ENCODE results near the gene IFT22.

DNA sequence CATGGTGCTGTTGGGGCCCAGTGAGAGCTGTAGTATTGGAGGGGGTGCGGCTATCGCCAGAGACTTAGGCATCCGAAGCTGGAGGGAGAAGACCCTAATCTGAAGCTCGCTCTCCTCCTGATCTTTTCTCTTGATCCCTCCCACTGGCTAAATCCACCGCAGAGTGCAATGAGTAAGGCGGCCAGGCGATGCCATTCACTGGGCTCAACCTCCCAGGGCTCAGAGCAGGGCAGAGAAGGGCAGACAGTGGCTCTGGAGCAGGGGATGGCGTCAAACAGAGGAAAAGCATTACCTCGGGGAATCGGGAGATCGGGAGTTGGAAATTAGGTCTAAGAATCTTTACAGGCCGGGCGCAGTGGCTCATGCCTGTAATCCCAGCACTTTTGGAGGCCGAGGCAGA lies 18.8 kb upstream of the IFT22 start:
- TF ChIP-seq, protein P1, sequence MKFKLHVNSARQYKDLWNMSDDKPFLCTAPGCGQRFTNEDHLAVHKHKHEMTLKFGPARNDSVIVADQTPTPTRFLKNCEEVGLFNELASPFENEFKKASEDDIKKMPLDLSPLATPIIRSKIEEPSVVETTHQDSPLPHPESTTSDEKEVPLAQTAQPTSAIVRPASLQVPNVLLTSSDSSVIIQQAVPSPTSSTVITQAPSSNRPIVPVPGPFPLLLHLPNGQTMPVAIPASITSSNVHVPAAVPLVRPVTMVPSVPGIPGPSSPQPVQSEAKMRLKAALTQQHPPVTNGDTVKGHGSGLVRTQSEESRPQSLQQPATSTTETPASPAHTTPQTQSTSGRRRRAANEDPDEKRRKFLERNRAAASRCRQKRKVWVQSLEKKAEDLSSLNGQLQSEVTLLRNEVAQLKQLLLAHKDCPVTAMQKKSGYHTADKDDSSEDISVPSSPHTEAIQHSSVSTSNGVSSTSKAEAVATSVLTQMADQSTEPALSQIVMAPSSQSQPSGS (tag by site-specific recombination; IDR thresholded peaks at IDR 0.05; ENCODE audit: low read depth) = no peak
- TF ChIP-seq ZNF24 (tag by site-specific recombination; IDR thresholded peaks at IDR 0.05) (no peak), GFI1B (tag by site-specific recombination; IDR thresholded peaks at IDR 0.05) (no peak), ZBTB8A (tag by site-specific recombination; IDR thresholded peaks at IDR 0.05) (no peak), ZNF561 (tag by site-specific recombination; IDR thresholded peaks at IDR 0.05; ENCODE audit: borderline replicate concordance) (no peak), ZNF426 (tag by site-specific recombination; IDR thresholded peaks at IDR 0.05) (no peak), ZNF121 (tag by site-specific recombination; IDR thresholded peaks at IDR 0.05) (no peak)
- TF ChIP-seq, protein P2, sequence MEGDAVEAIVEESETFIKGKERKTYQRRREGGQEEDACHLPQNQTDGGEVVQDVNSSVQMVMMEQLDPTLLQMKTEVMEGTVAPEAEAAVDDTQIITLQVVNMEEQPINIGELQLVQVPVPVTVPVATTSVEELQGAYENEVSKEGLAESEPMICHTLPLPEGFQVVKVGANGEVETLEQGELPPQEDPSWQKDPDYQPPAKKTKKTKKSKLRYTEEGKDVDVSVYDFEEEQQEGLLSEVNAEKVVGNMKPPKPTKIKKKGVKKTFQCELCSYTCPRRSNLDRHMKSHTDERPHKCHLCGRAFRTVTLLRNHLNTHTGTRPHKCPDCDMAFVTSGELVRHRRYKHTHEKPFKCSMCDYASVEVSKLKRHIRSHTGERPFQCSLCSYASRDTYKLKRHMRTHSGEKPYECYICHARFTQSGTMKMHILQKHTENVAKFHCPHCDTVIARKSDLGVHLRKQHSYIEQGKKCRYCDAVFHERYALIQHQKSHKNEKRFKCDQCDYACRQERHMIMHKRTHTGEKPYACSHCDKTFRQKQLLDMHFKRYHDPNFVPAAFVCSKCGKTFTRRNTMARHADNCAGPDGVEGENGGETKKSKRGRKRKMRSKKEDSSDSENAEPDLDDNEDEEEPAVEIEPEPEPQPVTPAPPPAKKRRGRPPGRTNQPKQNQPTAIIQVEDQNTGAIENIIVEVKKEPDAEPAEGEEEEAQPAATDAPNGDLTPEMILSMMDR (tag by site-specific recombination; IDR thresholded peaks at IDR 0.05) = no peak
- TF ChIP-seq, protein P3, sequence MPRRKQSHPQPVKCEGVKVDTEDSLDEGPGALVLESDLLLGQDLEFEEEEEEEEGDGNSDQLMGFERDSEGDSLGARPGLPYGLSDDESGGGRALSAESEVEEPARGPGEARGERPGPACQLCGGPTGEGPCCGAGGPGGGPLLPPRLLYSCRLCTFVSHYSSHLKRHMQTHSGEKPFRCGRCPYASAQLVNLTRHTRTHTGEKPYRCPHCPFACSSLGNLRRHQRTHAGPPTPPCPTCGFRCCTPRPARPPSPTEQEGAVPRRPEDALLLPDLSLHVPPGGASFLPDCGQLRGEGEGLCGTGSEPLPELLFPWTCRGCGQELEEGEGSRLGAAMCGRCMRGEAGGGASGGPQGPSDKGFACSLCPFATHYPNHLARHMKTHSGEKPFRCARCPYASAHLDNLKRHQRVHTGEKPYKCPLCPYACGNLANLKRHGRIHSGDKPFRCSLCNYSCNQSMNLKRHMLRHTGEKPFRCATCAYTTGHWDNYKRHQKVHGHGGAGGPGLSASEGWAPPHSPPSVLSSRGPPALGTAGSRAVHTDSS (tag by site-specific recombination; IDR thresholded peaks at IDR 0.05) = no peak
- TF ChIP-seq, protein P4, sequence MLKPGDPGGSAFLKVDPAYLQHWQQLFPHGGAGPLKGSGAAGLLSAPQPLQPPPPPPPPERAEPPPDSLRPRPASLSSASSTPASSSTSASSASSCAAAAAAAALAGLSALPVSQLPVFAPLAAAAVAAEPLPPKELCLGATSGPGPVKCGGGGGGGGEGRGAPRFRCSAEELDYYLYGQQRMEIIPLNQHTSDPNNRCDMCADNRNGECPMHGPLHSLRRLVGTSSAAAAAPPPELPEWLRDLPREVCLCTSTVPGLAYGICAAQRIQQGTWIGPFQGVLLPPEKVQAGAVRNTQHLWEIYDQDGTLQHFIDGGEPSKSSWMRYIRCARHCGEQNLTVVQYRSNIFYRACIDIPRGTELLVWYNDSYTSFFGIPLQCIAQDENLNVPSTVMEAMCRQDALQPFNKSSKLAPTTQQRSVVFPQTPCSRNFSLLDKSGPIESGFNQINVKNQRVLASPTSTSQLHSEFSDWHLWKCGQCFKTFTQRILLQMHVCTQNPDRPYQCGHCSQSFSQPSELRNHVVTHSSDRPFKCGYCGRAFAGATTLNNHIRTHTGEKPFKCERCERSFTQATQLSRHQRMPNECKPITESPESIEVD (tag by site-specific recombination; IDR thresholded peaks at IDR 0.05) = no peak
